Nucleus accumbens (tissue), 56 donors: ENCODE measurements around the gene SULF2.

Source experiments
- DNase-seq, 56 donors: peaks; one replicate each; lab custom pipeline; 2025; lab: John Stamatoyannopoulos, UW

The SULF2 gene

GRCh38 chr20:47623206-47623605 lies 162.1 kb downstream of the SULF2 start:
- DNase-seq, result no peak

DNA sequence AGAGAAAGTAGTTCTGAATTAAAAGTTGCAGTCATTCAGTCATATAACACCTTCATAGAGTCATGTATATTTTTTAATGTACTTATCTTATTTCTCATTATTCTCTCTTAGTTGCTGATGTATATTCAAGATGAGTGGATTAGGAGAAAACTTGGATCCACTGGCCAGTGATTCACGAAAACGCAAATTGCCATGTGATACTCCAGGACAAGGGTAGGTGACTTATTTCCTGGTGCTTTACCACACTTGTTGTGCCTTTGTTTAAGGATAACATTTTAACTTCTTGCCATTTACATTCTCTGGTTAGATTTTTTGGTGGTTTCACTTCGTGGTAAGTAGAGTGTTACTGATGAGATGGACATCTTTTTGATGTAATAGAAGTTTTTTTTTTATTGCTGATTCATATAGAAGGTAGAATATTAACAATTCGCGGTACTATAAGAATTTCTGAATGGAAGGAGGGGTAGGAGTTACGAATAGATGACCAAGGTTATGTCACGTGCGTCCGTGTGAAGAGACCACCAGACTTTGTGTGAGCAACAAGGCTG lies 163.1 kb downstream of the SULF2 start:
- DNase-seq, result no peak

DNA sequence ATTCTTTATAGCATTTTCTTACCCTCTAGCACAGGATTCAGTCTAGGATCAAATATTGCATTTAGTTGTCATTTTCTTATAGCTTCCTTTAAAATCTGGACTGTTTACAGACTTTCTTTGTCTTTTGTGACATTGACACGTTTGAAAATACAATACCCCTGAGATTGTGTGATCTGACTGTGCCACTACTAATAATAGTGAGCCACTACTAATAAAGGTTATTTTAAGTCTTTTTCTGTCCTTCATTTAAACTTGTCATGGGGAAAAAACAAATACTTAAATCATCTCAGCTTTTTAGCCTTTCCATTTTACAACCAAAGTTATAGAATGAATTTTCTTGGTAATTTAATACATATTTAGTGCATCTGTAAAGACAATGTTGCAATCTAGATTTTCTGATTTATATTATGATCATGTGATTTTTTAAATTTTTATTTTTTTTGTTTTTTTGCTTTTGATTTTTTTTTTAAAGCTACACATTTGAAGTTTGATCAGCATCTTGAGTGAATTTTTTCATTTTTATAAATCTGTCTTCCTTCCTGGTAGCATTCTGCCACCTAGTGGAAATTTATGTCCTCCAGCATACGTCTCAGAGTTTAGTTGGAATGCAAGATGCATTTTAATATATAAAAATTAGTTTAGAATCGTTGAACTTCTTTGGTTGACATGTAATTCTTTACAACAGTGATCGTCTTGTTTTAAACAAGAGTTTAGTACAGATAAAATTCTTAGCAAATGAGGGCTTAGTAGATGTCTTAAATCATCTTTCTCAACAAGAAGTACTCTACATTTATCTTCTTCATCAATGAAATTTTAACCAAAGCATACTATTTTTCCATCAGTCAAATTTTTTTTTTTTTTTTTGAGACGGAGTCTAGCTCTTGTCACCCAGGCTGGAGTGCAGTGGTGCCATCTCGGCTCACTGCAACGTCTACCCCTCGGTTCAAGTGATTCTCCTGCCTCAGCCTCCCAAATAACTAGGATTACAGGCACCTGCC lies 164.2 kb downstream of the SULF2 start:
- DNase-seq, result peak in 1 of 56 donors; percentile 3

GRCh38 chr20:47618479-47618878 lies 166.8 kb downstream of the SULF2 start:
- DNase-seq, result no peak

DNA sequence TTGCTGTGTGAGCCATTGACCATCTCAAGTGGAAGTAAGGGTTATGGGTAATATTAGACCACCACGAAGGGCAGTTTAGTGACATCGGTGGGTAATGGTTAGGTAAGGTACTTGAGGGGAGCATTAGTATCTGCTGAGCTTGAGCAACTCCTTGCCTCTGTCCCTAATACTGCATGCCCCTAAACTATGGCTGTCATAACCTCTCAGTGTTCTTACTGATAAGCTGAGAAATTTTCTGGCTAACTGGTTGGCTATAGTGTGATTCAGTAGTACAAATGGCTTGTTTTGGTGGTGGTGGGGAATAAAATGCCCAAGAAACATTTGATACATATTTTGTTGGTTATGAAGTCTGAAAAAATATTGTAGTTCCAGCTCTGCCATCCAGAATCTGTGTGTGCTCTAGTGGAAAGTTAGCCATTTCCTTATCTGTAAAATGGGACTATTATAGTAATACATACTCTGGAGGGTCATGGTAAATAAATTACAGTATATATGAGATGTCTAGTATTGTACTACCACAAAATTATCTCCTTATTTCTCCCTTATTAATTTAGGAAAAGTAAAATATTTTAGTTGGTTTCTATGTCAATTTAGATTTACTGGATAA lies 170.5 kb downstream of the SULF2 start:
- no peak for DNase-seq

DNA sequence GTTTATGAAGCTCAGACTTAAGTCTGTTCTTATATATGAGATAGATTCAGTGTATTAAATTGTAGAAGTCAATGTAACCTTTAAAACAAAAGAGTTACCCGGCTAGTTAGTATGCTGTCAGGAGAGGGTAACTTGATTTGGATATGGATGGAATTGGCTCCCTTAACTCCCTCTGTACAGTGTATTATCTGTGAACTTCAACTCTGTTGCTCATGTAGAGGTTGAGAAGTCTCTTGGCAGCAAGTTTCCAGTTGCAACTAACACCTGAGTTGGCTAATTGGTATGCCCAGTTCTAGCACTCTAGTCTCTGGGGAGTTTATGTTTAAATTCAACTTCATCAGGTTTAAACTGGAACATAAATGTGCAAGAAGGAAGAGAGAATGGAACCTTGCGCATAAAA lies 172.6 kb downstream of the SULF2 start:
- no peak for DNase-seq

DNA sequence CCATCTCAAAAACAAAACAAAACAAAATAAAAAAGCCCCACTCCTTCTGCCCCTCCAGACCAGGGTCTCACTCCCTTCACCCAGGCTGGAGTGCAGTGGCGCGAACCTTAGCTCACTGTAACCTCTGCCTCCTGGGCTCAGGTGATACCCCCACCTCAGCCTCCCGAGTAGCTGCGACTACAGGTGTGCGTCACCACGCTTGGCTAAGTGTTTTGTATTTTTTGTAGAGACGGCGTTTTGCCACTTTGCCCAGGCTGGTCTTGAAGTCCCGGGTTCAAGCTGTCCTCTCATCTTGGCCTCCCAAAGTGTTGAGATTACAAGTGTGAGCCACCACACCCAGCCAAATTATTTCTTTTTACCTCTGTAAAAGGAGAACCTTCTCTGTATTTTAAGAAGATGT lies 173.5 kb downstream of the SULF2 start:
- no peak for DNase-seq

DNA sequence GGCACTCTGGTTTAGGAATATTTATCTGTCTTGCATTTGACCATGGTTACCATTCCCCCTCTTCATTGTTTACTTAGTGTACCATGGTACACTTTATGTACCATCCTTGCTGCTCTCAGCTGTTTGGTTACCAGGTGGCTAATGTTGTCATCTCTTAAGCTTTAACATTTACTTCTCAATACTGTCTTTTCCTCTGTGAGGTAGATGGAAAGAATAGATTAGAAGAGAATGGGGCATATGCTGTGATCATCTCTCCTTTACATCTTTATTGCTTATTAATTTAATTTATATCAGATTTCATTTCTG lies 174.4 kb downstream of the SULF2 start:
- no peak for DNase-seq

GRCh38 chr20:47610247-47610944 lies 174.9 kb downstream of the SULF2 start:
- no peak for DNase-seq

DNA sequence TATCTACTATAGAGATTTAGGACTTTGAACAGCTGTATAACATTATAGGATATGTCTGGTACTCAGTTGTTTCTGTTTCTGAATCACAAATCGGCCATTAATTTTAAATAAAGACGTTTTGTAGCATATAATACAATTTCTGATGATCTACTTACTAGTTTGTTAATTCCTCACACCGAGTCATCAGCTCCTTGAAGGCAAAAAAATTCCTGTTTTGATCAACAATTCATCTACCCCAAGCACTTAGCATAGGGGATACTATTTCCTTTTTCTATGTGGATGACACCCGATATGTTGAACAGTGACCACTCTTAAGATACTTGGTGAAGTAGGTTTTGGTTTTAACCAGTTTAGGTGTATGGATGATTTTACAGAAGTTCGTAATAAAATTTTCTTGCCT lies 176.3 kb downstream of the SULF2 start:
- no peak for DNase-seq
